Measurements from ENCODE around the gene CLEC4F. TPM values are rescaled to one million over a fixed set of nuclear protein-coding genes. Genes with fewer than 3 reads are reported as not detected.

CLEC4F gene
- total RNA-seq, 1 donor from 2014 or later, result not detected

GRCh38 chr2:70826696-70827350 lies 6.4 kb upstream of the CLEC4F start:
- DNase-seq (ENCODE audit: low spot score in 2 of 2), result no peak
- H3K4me1 ChIP-seq, result no peaks in the 10 kb centered on the region
- TF ChIP-seq, protein P1, sequence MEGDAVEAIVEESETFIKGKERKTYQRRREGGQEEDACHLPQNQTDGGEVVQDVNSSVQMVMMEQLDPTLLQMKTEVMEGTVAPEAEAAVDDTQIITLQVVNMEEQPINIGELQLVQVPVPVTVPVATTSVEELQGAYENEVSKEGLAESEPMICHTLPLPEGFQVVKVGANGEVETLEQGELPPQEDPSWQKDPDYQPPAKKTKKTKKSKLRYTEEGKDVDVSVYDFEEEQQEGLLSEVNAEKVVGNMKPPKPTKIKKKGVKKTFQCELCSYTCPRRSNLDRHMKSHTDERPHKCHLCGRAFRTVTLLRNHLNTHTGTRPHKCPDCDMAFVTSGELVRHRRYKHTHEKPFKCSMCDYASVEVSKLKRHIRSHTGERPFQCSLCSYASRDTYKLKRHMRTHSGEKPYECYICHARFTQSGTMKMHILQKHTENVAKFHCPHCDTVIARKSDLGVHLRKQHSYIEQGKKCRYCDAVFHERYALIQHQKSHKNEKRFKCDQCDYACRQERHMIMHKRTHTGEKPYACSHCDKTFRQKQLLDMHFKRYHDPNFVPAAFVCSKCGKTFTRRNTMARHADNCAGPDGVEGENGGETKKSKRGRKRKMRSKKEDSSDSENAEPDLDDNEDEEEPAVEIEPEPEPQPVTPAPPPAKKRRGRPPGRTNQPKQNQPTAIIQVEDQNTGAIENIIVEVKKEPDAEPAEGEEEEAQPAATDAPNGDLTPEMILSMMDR (IDR thresholded peaks at IDR 0.05), result no peak
- no peaks in the 10 kb centered on the region for H3K36me3 ChIP-seq
- intact Hi-C loops (cut with DNase I), result no loop called here
- no peaks in the 10 kb centered on the region for H3K27me3 ChIP-seq
- H3K4me3 ChIP-seq, result no peak overlapping the region
- H3K9me3 ChIP-seq, result no peaks in the 10 kb centered on the region
- H3K27ac ChIP-seq, result no peak overlapping the region

DNA sequence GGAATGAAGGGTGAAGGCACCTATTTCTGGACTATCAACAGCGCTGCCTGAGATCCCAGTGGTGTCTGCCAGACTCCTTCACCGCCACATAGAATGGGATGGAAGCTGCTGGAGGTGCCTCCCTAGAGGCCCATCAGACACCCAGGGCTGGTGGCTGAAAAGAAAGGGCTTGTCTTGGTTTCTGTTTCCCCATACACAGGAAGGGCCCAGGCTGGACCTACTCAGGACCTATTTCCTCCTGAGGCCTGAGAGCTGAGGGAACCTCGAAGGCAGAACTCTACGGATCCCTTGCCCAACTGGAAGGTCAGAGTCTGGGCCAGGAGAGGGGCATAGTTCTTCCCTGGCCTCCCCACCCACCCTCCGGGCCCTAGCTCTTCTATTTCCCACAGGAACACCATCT lies 2.9 kb upstream of the CLEC4F start:
- H3K4me1 ChIP-seq, result no peaks in the 10 kb centered on the region
- TF ChIP-seq, protein P1 (IDR thresholded peaks at IDR 0.05), result no peak
- DNase-seq (ENCODE audit: low spot score in 2 of 2), result no peak
- H3K27me3 ChIP-seq, result no peaks in the 10 kb centered on the region
- no peaks in the 10 kb centered on the region for H3K36me3 ChIP-seq
- H3K9me3 ChIP-seq, result no peaks in the 10 kb centered on the region
- H3K27ac ChIP-seq, result no peak overlapping the region
- H3K4me3 ChIP-seq, result no peak overlapping the region
- intact Hi-C loops (cut with DNase I), result no loop called here

GRCh38 chr2:70822843-70823242 lies 2.4 kb upstream of the CLEC4F start:
- intact Hi-C loops (cut with DNase I), result no loop called here
- Histone ChIP-seq H3K4me1 (no peaks in the 10 kb centered on the region), H3K27me3 (no peaks in the 10 kb centered on the region), H3K36me3 (no peaks in the 10 kb centered on the region), H3K27ac (no peak overlapping the region), H3K9me3 (no peaks in the 10 kb centered on the region), H3K4me3 (no peak overlapping the region)
- TF ChIP-seq, protein P1 (IDR thresholded peaks at IDR 0.05), result no peak
- no peak for DNase-seq (ENCODE audit: low spot score in 2 of 2)

- TF ChIP-seq, protein P1 (IDR thresholded peaks at IDR 0.05), result no peak
- intact Hi-C loops (cut with DNase I), result no loop called here
- no peaks in the 10 kb centered on the region for H3K4me1 ChIP-seq
- no peak for DNase-seq (ENCODE audit: low spot score in 2 of 2)
- no peaks in the 10 kb centered on the region for H3K27me3 ChIP-seq
- no peak overlapping the region for H3K27ac ChIP-seq
- no peaks in the 10 kb centered on the region for H3K9me3 ChIP-seq
- H3K36me3 ChIP-seq, result no peaks in the 10 kb centered on the region
- no peak overlapping the region for H3K4me3 ChIP-seq
These were observed 3.0 kb downstream of the CLEC4F start for GRCh38 chr2:70817284-70817954.

DNA sequence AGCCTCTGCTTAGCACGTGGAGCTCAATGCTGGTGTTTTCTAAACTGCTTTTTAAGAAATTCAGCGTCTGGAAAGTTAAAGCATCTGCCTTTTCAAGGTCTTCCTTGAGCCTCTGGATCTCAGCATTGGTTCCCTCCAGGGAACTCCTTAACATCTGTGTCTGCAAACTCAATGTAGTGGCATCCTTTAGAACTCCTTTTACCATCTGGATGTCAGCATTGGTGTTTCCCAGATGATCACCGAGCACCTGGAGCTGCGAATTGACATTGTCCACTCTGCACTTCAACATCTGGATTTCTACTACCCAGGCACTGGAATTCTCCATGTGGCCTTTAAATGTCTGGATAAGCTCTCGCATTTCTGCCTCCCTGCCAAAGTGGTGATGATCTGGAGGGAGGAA lies 3.7 kb downstream of the CLEC4F start:
- Histone ChIP-seq H3K9me3 (no peaks in the 10 kb centered on the region), H3K27me3 (no peaks in the 10 kb centered on the region), H3K4me1 (no peaks in the 10 kb centered on the region), H3K36me3 (no peaks in the 10 kb centered on the region), H3K27ac (no peak overlapping the region), H3K4me3 (no peak overlapping the region)
- no peak for DNase-seq (ENCODE audit: low spot score in 2 of 2)
- TF ChIP-seq, protein P1 (IDR thresholded peaks at IDR 0.05), result no peak
- intact Hi-C loops (cut with DNase I), result no loop called here

Measured in ascending aorta (tissue), 2 donors.